Measurements from ENCODE around the gene MMP24OS. TPM values are rescaled to one million over a fixed set of nuclear protein-coding genes. Genes with fewer than 3 reads are reported as not detected.

The MMP24OS gene
- total and polyA plus RNA-seq, 2 donors (not counting 1 experiment from before 2014, with no cell fraction given) = 30.1 to 44.1 TPM

- Histone ChIP-seq H3K36me3 (ENCODE audit: control insufficient read depth, insufficient read depth, low read length) (no peaks in the 10 kb centered on the region), H3K79me2 (ENCODE audit: control insufficient read depth, insufficient read depth, low read length) (no peaks in the 10 kb centered on the region), H3K4me1 (ENCODE audit: control insufficient read depth, extremely low read depth, insufficient read depth, low read length) (no peaks in the 10 kb centered on the region), H3K9ac (ENCODE audit: insufficient read depth, low read length) (no peak overlapping the region), H4K20me1 (ENCODE audit: control insufficient read depth, extremely low read depth, insufficient read depth, low read length) (no peaks in the 10 kb centered on the region), H2AFZ (ENCODE audit: low read length) (no peak overlapping the region), H3K27me3 (ENCODE audit: control insufficient read depth, insufficient read depth, low read length) (no peaks in the 10 kb centered on the region), H3K9me3 (ENCODE audit: control insufficient read depth, insufficient read depth, low read depth, low read length) (no peaks in the 10 kb centered on the region), H3K27ac (ENCODE audit: insufficient read depth, low read length) (no peak overlapping the region), H3K4me3 (replicated peaks in 1 of 4; ENCODE audit: control extremely low read depth in 1 of 4, insufficient read depth in 1 of 4, low read depth in 3 of 4, low read length in 4 of 4) (no peak overlapping the region), H3K4me2 (ENCODE audit: extremely low read depth, insufficient read depth, low read length) (no peak overlapping the region)
- no peak for DNase-seq (ENCODE audit: low read depth in 2 of 2)
- TF ChIP-seq CTCF (conservative IDR thresholded peaks at IDR 0.05 in 1 of 2, IDR thresholded peaks at IDR 0.05 in 1 of 2; ENCODE audit: low read depth in 1 of 2, low read length in 2 of 2) = no peak
- TF ChIP-seq EZH2 (IDR thresholded peaks at IDR 0.05; ENCODE audit: low read length, missing control alignments) = no peak
Observed at GRCh38 chr20:35246723-35247122, 31.2 kb downstream of the MMP24OS start.

GRCh38 chr20:35243986-35244385 lies 33.9 kb downstream of the MMP24OS start:
- no peak overlapping the region for H2AFZ ChIP-seq (ENCODE audit: low read length)
- no peaks in the 10 kb centered on the region for H3K9me3 ChIP-seq (ENCODE audit: control insufficient read depth, insufficient read depth, low read depth, low read length)
- H3K4me1 ChIP-seq (ENCODE audit: control insufficient read depth, extremely low read depth, insufficient read depth, low read length) = no peaks in the 10 kb centered on the region
- peaks cover 8% of the 10 kb centered on the region for H3K27me3 ChIP-seq (ENCODE audit: control insufficient read depth, insufficient read depth, low read length)
- H3K36me3 ChIP-seq (ENCODE audit: control insufficient read depth, insufficient read depth, low read length) = no peaks in the 10 kb centered on the region
- no peak overlapping the region for H3K27ac ChIP-seq (ENCODE audit: insufficient read depth, low read length)
- H3K4me3 ChIP-seq (replicated peaks in 1 of 4; ENCODE audit: control extremely low read depth in 1 of 4, insufficient read depth in 1 of 4, low read depth in 3 of 4, low read length in 4 of 4) = no peak overlapping the region
- no peak overlapping the region for H3K4me2 ChIP-seq (ENCODE audit: extremely low read depth, insufficient read depth, low read length)
- no peak for TF ChIP-seq CTCF (conservative IDR thresholded peaks at IDR 0.05 in 1 of 2, IDR thresholded peaks at IDR 0.05 in 1 of 2; ENCODE audit: low read depth in 1 of 2, low read length in 2 of 2)
- TF ChIP-seq EZH2 (IDR thresholded peaks at IDR 0.05; ENCODE audit: low read length, missing control alignments) = no peak
- H3K79me2 ChIP-seq (ENCODE audit: control insufficient read depth, insufficient read depth, low read length) = no peaks in the 10 kb centered on the region
- no peaks in the 10 kb centered on the region for H4K20me1 ChIP-seq (ENCODE audit: control insufficient read depth, extremely low read depth, insufficient read depth, low read length)
- no peak for DNase-seq (ENCODE audit: low read depth in 2 of 2)
- H3K9ac ChIP-seq (ENCODE audit: insufficient read depth, low read length) = no peak overlapping the region

- no peaks in the 10 kb centered on the region for H3K9me3 ChIP-seq (ENCODE audit: control insufficient read depth, insufficient read depth, low read depth, low read length)
- H3K4me3 ChIP-seq (replicated peaks in 1 of 4; ENCODE audit: control extremely low read depth in 1 of 4, insufficient read depth in 1 of 4, low read depth in 3 of 4, low read length in 4 of 4) = no peak overlapping the region
- no peaks in the 10 kb centered on the region for H3K79me2 ChIP-seq (ENCODE audit: control insufficient read depth, insufficient read depth, low read length)
- no peak overlapping the region for H3K27ac ChIP-seq (ENCODE audit: insufficient read depth, low read length)
- no peak overlapping the region for H3K4me2 ChIP-seq (ENCODE audit: extremely low read depth, insufficient read depth, low read length)
- peaks cover 9% of the 10 kb centered on the region for H3K27me3 ChIP-seq (ENCODE audit: control insufficient read depth, insufficient read depth, low read length)
- H3K36me3 ChIP-seq (ENCODE audit: control insufficient read depth, insufficient read depth, low read length) = no peaks in the 10 kb centered on the region
- no peak overlapping the region for H3K9ac ChIP-seq (ENCODE audit: insufficient read depth, low read length)
- TF ChIP-seq EZH2 (IDR thresholded peaks at IDR 0.05; ENCODE audit: low read length, missing control alignments) = no peak
- no peak overlapping the region for H2AFZ ChIP-seq (ENCODE audit: low read length)
- H3K4me1 ChIP-seq (ENCODE audit: control insufficient read depth, extremely low read depth, insufficient read depth, low read length) = no peaks in the 10 kb centered on the region
- DNase-seq (ENCODE audit: low read depth in 2 of 2) = no peak
- no peaks in the 10 kb centered on the region for H4K20me1 ChIP-seq (ENCODE audit: control insufficient read depth, extremely low read depth, insufficient read depth, low read length)
Observed at GRCh38 chr20:35243317-35243716, 34.6 kb downstream of the MMP24OS start.
